Parathyroid adenoma (tissue), 2 donors: ENCODE data around the gene ASIC4.

Source experiments
- H2AFZ ChIP-seq: fragments of 300-600 bp; sonication (generic); one replicate; pipeline ENCODE4 v1.7.0; 2017; ENCODE audit warnings: antibody characterized with exemption, mild to moderate bottlenecking
- H3K27ac ChIP-seq: fragments of 300-600 bp; sonication (generic); one replicate; pipeline ENCODE4 v1.7.0; 2017
- H3K27me3 ChIP-seq: fragments of 300-600 bp; sonication (generic); one replicate; pipeline ENCODE4 v1.7.0; 2017; ENCODE audit warnings: low read length; ENCODE audit not compliant: control insufficient read depth, insufficient read depth
- H3K36me3 ChIP-seq: fragments of 300-600 bp; sonication (generic); one replicate; pipeline ENCODE4 v1.7.0; 2017; ENCODE audit warnings: low read length; ENCODE audit not compliant: control insufficient read depth, insufficient read depth
- H3K4me1 ChIP-seq: fragments of 300-600 bp; sonication (generic); one replicate; pipeline ENCODE4 v1.7.0; 2017; ENCODE audit warnings: control low read depth
- H3K4me2 ChIP-seq: fragments of 300-600 bp; sonication (generic); one replicate; pipeline ENCODE4 v1.7.0; 2017; ENCODE audit warnings: low read length
- H3K4me3 ChIP-seq: fragments of 300-600 bp; sonication (generic); one replicate; pipeline ENCODE4 v1.7.0; 2017; ENCODE audit warnings: low read depth, low read length
- H3K79me2 ChIP-seq: fragments of 300-600 bp; sonication (generic); one replicate; pipeline ENCODE4 v1.7.0; 2017; ENCODE audit warnings: control low read depth
- H3K9ac ChIP-seq: fragments of 300-600 bp; sonication (generic); one replicate; pipeline ENCODE4 v1.7.0; 2017; ENCODE audit warnings: mild to moderate bottlenecking
- H3K9me3 ChIP-seq: fragments of 300-600 bp; sonication (generic); one replicate; pipeline ENCODE4 v1.7.0; 2017; ENCODE audit warnings: low read length; ENCODE audit not compliant: control insufficient read depth
- CTCF ChIP-seq: fragments of 300-600 bp; sonication (generic); IDR thresholded peaks from one replicate; pipeline ENCODE4 v1.7.0; 2017; ENCODE audit warnings: antibody characterized with exemption, mild to moderate bottlenecking
- donor health status: primary hyperparathyroidism.

Gene ASIC4

DNA sequence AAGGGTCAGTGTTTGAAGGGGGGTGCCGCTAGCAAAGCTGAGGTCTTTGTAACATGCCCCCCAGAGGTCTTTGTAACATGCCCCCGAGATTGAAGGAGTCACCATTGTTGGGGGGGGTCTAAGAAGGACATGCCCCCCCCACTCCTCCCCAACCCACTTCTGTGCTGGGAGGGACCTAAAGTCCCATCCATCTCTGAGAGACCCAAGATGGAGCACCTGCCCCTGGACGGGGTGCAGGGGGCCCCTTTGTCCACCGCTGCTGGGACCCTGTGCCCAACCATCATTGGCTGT lies 5.9 kb upstream of the ASIC4 start:
- H3K79me2 ChIP-seq = no peaks in the 10 kb centered on the region
- no peak overlapping the region for H3K9ac ChIP-seq
- no peak overlapping the region for H3K4me2 ChIP-seq
- no peaks in the 10 kb centered on the region for H3K36me3 ChIP-seq
- peaks cover 9% of the 10 kb centered on the region for H3K27me3 ChIP-seq
- no peak overlapping the region for H3K4me3 ChIP-seq
- no peak overlapping the region for H2AFZ ChIP-seq
- peaks cover 8% of the 10 kb centered on the region for H3K4me1 ChIP-seq
- H3K9me3 ChIP-seq = no peaks in the 10 kb centered on the region
- no peak for TF ChIP-seq CTCF
- H3K27ac ChIP-seq = no peak overlapping the region

DNA sequence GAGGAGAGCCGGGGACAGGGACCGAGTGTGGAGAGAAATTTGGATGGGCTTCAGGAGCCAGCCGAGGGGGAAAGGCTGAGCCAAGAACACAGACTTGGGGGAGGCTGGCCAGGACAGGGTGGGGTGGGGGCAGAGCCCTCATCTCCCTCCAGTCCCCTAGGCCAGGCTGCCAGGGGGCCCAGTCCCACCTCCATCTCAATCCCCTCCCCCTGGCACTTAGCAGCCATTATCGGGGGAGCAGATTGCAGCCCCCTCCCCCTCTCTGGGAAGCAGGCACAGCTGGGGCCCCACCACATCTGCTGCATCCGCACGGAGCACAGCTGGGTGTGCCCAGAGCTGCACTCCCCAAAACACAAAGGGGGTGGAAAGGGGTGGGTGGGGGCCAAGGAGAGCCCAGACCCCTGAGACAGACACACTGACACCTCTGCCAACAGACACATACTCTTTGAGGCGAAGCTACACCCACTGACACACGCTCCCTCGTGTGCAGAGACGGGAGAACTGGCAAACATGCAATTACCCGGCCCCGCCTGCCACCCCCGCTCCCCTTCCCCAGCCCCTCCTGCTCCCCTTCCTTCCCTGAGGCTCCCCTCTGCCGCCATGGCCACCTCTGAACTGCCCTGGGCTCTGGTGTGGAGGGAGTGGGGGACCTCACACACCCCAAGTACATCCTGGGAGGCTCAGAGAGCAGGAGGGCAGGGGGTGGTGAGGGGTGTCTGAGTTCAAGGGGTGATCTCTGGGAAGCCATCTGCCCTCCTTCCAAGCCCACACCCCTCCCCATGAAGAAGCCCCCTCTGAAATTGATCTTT lies 5.1 kb upstream of the ASIC4 start:
- no peaks in the 10 kb centered on the region for H3K36me3 ChIP-seq
- peaks cover 10% of the 10 kb centered on the region for H3K4me1 ChIP-seq
- H3K9ac ChIP-seq = no peak overlapping the region
- no peak for TF ChIP-seq CTCF
- peaks cover 14% of the 10 kb centered on the region for H3K27me3 ChIP-seq
- no peak overlapping the region for H3K4me3 ChIP-seq
- no peaks in the 10 kb centered on the region for H3K9me3 ChIP-seq
- H2AFZ ChIP-seq = no peak overlapping the region
- H3K79me2 ChIP-seq = no peaks in the 10 kb centered on the region
- H3K27ac ChIP-seq = no peak overlapping the region
- no peak overlapping the region for H3K4me2 ChIP-seq

GRCh38 chr2:219509780-219510511 lies 4.3 kb upstream of the ASIC4 start:
- Histone ChIP-seq H3K79me2 (no peaks in the 10 kb centered on the region), H3K36me3 (no peaks in the 10 kb centered on the region), H3K4me3 (no peak overlapping the region), H3K4me2 (no peak overlapping the region), H3K27ac (no peak overlapping the region), H3K27me3 (peaks cover 14% of the 10 kb centered on the region), H3K9me3 (no peaks in the 10 kb centered on the region), H3K4me1 (peaks cover 14% of the 10 kb centered on the region), H3K9ac (no peak overlapping the region), H2AFZ (peak overlapping the region; percentile 11)
- TF ChIP-seq CTCF = peak; percentile 56

- H3K4me2 ChIP-seq = no peak overlapping the region
- TF ChIP-seq CTCF = peak; percentile 22
- H3K27me3 ChIP-seq = peaks cover 14% of the 10 kb centered on the region
- H3K4me1 ChIP-seq = peaks cover 14% of the 10 kb centered on the region
- no peaks in the 10 kb centered on the region for H3K79me2 ChIP-seq
- H3K9me3 ChIP-seq = no peaks in the 10 kb centered on the region
- peak overlapping the region; percentile 11 for H2AFZ ChIP-seq
- H3K36me3 ChIP-seq = no peaks in the 10 kb centered on the region
- no peak overlapping the region for H3K4me3 ChIP-seq
- no peak overlapping the region for H3K27ac ChIP-seq
- no peak overlapping the region for H3K9ac ChIP-seq
Measured at GRCh38 chr2:219510512-219511135, 3.7 kb upstream of the ASIC4 start.
